Osteoblast (primary cell): ENCODE measurements around the gene GFOD1. TPM values are rescaled to one million over a fixed set of nuclear protein-coding genes. Genes with fewer than 3 reads are reported as not detected.
A peak's percentile ranks its signal among the peaks of the same experiment; 100 is the strongest.

Experiments
- DNase-seq: peaks from one replicate; pipeline ENCODE4 v3.0.0; 2011; ENCODE audit warnings: low spot score, mixed read lengths; ENCODE audit not compliant: insufficient read length; ENCODE audit errors: missing footprints
- H2AFZ ChIP-seq: 2 replicates; pipeline ENCODE4 v1.6.0; 2011; ENCODE audit warnings: mild to moderate bottlenecking, low read length
- H3K27ac ChIP-seq: 2 replicates; pipeline ENCODE4 v1.5.1; 2011; ENCODE audit warnings: mild to moderate bottlenecking, low read depth, low read length, moderate library complexity
- H3K27me3 ChIP-seq: 2 replicates; pipeline ENCODE4 v1.6.0; 2012; ENCODE audit warnings: mild to moderate bottlenecking, control low read depth, inconsistent platforms, low read length, moderate library complexity; ENCODE audit not compliant: insufficient read depth
- H3K36me3 ChIP-seq: 2 replicates; pipeline ENCODE4 v1.5.1; 2011; ENCODE audit warnings: mild to moderate bottlenecking, low read length, control low read depth, moderate library complexity; ENCODE audit not compliant: insufficient read depth
- H3K4me1 ChIP-seq: 2 replicates; pipeline ENCODE4 v1.5.1; 2011; ENCODE audit warnings: mild to moderate bottlenecking, low read length, control low read depth, moderate library complexity; ENCODE audit not compliant: insufficient read depth
- H3K4me2 ChIP-seq: 2 replicates; pipeline ENCODE4 v1.6.0; 2011; ENCODE audit warnings: mild to moderate bottlenecking, low read length; ENCODE audit not compliant: insufficient read depth
- H3K4me3 ChIP-seq: fragments of 200-600 bp; sonication (generic); 3 replicates; pipeline ENCODE4 v1.5.1; 2012; ENCODE audit warnings: mild to moderate bottlenecking, low read length, inconsistent platforms; ENCODE audit not compliant: insufficient read depth
- H3K79me2 ChIP-seq: 2 replicates; pipeline ENCODE4 v1.6.0; 2012; ENCODE audit warnings: mild to moderate bottlenecking, low read length, control low read depth, inconsistent platforms; ENCODE audit not compliant: insufficient read depth
- H3K9me3 ChIP-seq: 2 replicates; pipeline ENCODE4 v1.5.1; 2011; ENCODE audit warnings: low read depth, low read length, control low read depth
- H4K20me1 ChIP-seq: 2 replicates; pipeline ENCODE4 v1.6.0; 2012; ENCODE audit warnings: mild to moderate bottlenecking, low read length, control low read depth; ENCODE audit not compliant: insufficient read depth
- CTCF ChIP-seq: IDR thresholded peaks from 2 replicates; pipeline ENCODE4 v1.5.1; 2011; ENCODE audit warnings: mild to moderate bottlenecking, low read depth, low read length, moderate library complexity; ENCODE audit errors: extremely low read depth
- total RNA-seq: library from RNA; depleted of rRNA; stranded (reverse); fragments of >200 nt; gene quantifications from 2 replicates; pipeline ENCODE4 v1.2.3, GENCODE V29; 2012

Gene GFOD1
- total RNA-seq, 1 donor: 3.6 TPM

- Histone ChIP-seq H4K20me1 (no peaks in the 10 kb centered on the region), H3K4me3 (no peak overlapping the region), H3K4me1 (peaks cover 10% of the 10 kb centered on the region), H3K36me3 (no peaks in the 10 kb centered on the region), H3K27me3 (no peaks in the 10 kb centered on the region), H3K27ac (no peak overlapping the region), H3K79me2 (no peaks in the 10 kb centered on the region), H2AFZ (no peak overlapping the region), H3K4me2 (no peak overlapping the region), H3K9me3 (peaks cover 4% of the 10 kb centered on the region)
- no peak for TF ChIP-seq CTCF
- peak; percentile 67 for DNase-seq
Measured at GRCh38 chr6:13523826-13524622, 36.6 kb upstream of the GFOD1 start.

- Histone ChIP-seq H3K4me1 (peaks cover 10% of the 10 kb centered on the region), H2AFZ (no peak overlapping the region), H3K27ac (no peak overlapping the region), H3K9me3 (peaks cover 4% of the 10 kb centered on the region), H3K27me3 (no peaks in the 10 kb centered on the region), H3K4me3 (no peak overlapping the region), H3K36me3 (no peaks in the 10 kb centered on the region), H4K20me1 (no peaks in the 10 kb centered on the region), H3K79me2 (no peaks in the 10 kb centered on the region), H3K4me2 (no peak overlapping the region)
- DNase-seq: peak; percentile 95
- TF ChIP-seq CTCF: no peak
Measured at GRCh38 chr6:13522656-13523055, 35.3 kb upstream of the GFOD1 start.

- H3K79me2 ChIP-seq: no peaks in the 10 kb centered on the region
- H3K4me1 ChIP-seq: peaks cover 4% of the 10 kb centered on the region
- H3K27me3 ChIP-seq: no peaks in the 10 kb centered on the region
- no peak overlapping the region for H2AFZ ChIP-seq
- H4K20me1 ChIP-seq: no peaks in the 10 kb centered on the region
- no peak overlapping the region for H3K27ac ChIP-seq
- no peak for TF ChIP-seq CTCF
- no peak overlapping the region for H3K4me3 ChIP-seq
- no peak for DNase-seq
- no peak overlapping the region for H3K4me2 ChIP-seq
- H3K36me3 ChIP-seq: no peaks in the 10 kb centered on the region
- peaks cover 4% of the 10 kb centered on the region for H3K9me3 ChIP-seq
Measured at GRCh38 chr6:13519839-13520238, 32.4 kb upstream of the GFOD1 start.

DNA sequence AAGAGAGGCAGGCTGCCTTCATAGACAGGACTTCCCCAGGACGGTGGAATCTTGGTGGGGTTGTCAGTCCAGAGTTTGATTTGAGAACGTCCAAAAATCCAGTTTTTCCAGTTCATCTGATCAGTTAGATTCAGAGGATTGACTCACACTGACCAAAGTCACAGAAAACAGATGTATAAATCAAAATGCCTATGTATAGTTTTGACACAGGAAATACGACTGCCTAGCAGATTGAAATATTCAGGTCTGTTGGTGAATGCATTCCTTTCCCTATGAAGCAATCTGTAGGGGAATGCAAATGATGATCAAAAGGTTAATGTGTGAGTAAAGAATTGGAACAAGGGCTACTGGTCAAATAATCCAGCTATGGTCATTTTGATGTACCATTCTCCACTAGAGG, 29.7 kb upstream of the GFOD1 start:
- no peak for DNase-seq
- H4K20me1 ChIP-seq: no peaks in the 10 kb centered on the region
- H3K36me3 ChIP-seq: no peaks in the 10 kb centered on the region
- no peaks in the 10 kb centered on the region for H3K79me2 ChIP-seq
- H3K4me2 ChIP-seq: no peak overlapping the region
- no peak overlapping the region for H3K27ac ChIP-seq
- H3K4me1 ChIP-seq: no peaks in the 10 kb centered on the region
- H3K4me3 ChIP-seq: no peak overlapping the region
- H3K9me3 ChIP-seq: peaks cover 4% of the 10 kb centered on the region
- no peak for TF ChIP-seq CTCF
- H2AFZ ChIP-seq: no peak overlapping the region
- H3K27me3 ChIP-seq: no peaks in the 10 kb centered on the region
